Left lung (tissue), 10 donors: ENCODE data around the gene PLXDC2. TPM values are rescaled to one million over a fixed set of nuclear protein-coding genes. Genes with fewer than 3 reads are reported as not detected.

Experiments
- ATAC-seq: fragments of 200-7000 bp; cut with Tn5 transposase; one replicate; pipeline ENCODE4 v1.9.1; 2020; ENCODE audit warnings: moderate library complexity
- DNase-seq, 4 donors: peaks; one replicate each; pipeline ENCODE4 v3.0.0-alpha.2; 2013 to 2020
- H3K27ac ChIP-seq, 2 donors: fragments of 200-600 bp; sonication (generic) in 1 of 2; one replicate each; pipeline versions ENCODE4 v1.5.0 to v1.8.0; 2020 to 2021
- H3K27me3 ChIP-seq, 2 donors: fragments of 200-600 bp; sonication (generic) in 1 of 2; one replicate each; pipeline versions ENCODE4 v1.5.0 to v1.8.0; 2020 to 2021
- H3K36me3 ChIP-seq, 2 donors: fragments of 200-600 bp; sonication (generic) in 1 of 2; one replicate each; pipeline versions ENCODE4 v1.5.0 to v1.8.0; 2020 to 2021
- H3K4me1 ChIP-seq, 2 donors: fragments of 200-600 bp; one replicate each; pipeline ENCODE4 v1.8.0; 2021
- H3K4me3 ChIP-seq, 2 donors: fragments of 200-600 bp; sonication (generic) in 1 of 2; one replicate each; pipeline versions ENCODE4 v1.5.0 to v1.8.0; 2020 to 2021; ENCODE audit warnings: mild to moderate bottlenecking in 1 of 2
- H3K9me3 ChIP-seq, 2 donors: fragments of 200-600 bp; sonication (generic) in 1 of 2; one replicate each; pipeline versions ENCODE4 v1.5.0 to v1.8.0; 2020 to 2021
- intact Hi-C, 2 donors: fragments of 100-400 bp; cut with DNase I; formaldehyde crosslinking; loops; one replicate each; pipeline versions ENCODE4 v1.11.2 to v1.14.2; 2022
- polyA plus RNA-seq, 6 donors: library from polyadenylated mRNA; unstranded; fragments of 120-200 nt; gene quantifications; one replicate each; pipeline ENCODE4 v1.2.1, GENCODE V29; 2013; ENCODE audit not compliant: insufficient read length in 6 of 6
- total RNA-seq, 2 donors: library from RNA; stranded (reverse); fragmentation: NEBNext Ultra II Directional; extraction: Animal tissue kit (Norgen Biotek cat#: 25700); gene quantifications; one replicate each; pipeline ENCODE4 v1.2.1, GENCODE V29; 2021
- TF ChIP-seq, protein P1 (sequence below), 2 donors: fragments of 200-600 bp; sonication (generic) in 1 of 2; IDR thresholded peaks; one replicate each; pipeline versions ENCODE4 v1.5.0 to v1.8.0; 2021; ENCODE audit warnings: antibody characterized with exemption in 2 of 2
- donor health status: DM: no; HTN: yes; CAD: no.
- donor health status: DM: no; HTN: no; CAD: no.

The PLXDC2 gene
- total and polyA plus RNA-seq, 8 donors, result 85.3 to 127 (median 112) TPM

DNA sequence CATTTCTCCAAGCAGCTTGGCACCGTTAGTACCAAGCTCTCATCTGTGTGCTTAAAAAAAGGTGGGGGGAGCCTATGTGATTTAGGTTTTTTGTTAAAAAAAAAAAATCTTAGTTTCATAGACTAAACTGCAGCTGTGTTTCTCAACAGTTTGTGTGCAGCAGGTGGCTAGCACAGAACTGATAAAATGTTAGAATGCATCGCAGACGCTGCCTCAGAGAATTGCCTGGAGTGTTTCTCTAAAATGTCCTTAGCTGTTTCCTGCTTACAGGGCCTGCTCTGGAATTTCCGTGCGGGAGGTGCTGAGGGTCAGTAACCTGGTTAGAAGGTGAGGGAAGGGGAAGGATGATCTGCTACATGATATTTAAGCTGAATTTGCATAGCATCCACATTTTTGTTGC is 268.9 kb downstream of the PLXDC2 start:
- H3K27ac ChIP-seq, result no peak overlapping the region
- ATAC-seq, result no peak
- TF ChIP-seq, protein P1, sequence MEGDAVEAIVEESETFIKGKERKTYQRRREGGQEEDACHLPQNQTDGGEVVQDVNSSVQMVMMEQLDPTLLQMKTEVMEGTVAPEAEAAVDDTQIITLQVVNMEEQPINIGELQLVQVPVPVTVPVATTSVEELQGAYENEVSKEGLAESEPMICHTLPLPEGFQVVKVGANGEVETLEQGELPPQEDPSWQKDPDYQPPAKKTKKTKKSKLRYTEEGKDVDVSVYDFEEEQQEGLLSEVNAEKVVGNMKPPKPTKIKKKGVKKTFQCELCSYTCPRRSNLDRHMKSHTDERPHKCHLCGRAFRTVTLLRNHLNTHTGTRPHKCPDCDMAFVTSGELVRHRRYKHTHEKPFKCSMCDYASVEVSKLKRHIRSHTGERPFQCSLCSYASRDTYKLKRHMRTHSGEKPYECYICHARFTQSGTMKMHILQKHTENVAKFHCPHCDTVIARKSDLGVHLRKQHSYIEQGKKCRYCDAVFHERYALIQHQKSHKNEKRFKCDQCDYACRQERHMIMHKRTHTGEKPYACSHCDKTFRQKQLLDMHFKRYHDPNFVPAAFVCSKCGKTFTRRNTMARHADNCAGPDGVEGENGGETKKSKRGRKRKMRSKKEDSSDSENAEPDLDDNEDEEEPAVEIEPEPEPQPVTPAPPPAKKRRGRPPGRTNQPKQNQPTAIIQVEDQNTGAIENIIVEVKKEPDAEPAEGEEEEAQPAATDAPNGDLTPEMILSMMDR (IDR thresholded peaks at IDR 0.05), result no peak
- no peaks in the 10 kb centered on the region for H3K36me3 ChIP-seq
- H3K4me3 ChIP-seq, result no peak overlapping the region
- no peak for DNase-seq
- H3K27me3 ChIP-seq, result no peaks in the 10 kb centered on the region
- intact Hi-C loops, result no loop called here
- no peaks in the 10 kb centered on the region for H3K4me1 ChIP-seq
- H3K9me3 ChIP-seq, result no peaks in the 10 kb centered on the region

DNA sequence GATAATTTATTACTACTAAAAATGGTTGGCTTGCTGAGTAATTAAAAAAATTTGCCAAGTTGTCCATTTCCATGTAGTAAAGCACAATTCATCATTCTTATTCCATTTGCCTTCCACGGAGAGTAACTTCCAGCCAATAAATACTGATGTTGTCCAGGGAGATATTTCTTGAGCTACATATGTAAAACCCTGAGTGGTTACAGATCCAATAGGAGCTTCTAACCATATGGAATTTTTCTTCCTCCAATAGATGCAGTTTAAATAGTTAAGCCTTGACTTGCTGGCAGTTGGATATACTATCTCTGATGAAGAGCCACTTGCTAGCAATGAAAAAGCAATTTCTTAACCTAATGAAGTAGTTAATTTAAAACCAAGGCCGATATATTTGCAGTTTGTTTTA is 271.1 kb downstream of the PLXDC2 start:
- no peaks in the 10 kb centered on the region for H3K36me3 ChIP-seq
- no peaks in the 10 kb centered on the region for H3K9me3 ChIP-seq
- TF ChIP-seq, protein P1 (IDR thresholded peaks at IDR 0.05), result no peak
- no peak overlapping the region for H3K4me3 ChIP-seq
- H3K4me1 ChIP-seq, result no peaks in the 10 kb centered on the region
- no peak overlapping the region for H3K27ac ChIP-seq
- intact Hi-C loops, result no loop called here
- DNase-seq (no peak), ATAC-seq (no peak)
- H3K27me3 ChIP-seq, result no peaks in the 10 kb centered on the region

DNA sequence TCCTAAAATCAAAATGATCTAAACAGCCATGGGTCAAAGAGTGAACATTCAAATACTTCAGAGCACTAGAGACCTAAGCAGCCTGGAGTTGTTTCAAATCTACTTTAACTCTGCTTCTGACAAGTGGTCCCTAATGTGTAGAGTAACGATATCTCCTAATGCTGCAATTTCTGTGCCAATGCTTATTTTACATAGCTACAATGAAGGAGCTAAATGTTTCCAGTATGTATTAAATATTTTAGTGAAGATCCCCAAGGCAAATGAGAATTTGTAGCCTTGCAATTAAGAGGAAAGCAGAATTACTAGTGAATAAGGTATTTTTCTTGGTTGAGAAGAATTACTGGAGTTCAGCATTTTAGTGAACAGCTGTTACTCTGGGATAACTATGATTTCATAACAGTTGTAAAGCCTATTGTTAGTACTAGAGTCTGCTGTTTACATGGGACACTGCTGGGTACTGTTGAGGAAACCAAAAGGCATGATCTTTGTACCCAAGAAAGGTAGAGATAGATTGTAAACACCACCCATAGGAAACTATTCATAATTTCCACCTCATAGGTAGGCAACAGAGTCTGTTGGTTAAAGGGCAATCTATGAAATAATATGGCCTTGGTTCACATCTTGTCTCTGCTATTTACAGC is 271.9 kb downstream of the PLXDC2 start:
- Histone ChIP-seq H3K27me3 (no peaks in the 10 kb centered on the region), H3K4me3 (no peak overlapping the region), H3K4me1 (no peaks in the 10 kb centered on the region), H3K36me3 (no peaks in the 10 kb centered on the region), H3K27ac (no peak overlapping the region), H3K9me3 (no peaks in the 10 kb centered on the region)
- no peak for ATAC-seq
- no peak for DNase-seq
- TF ChIP-seq, protein P1 (IDR thresholded peaks at IDR 0.05), result no peak
- intact Hi-C loops, result no loop called here

DNA sequence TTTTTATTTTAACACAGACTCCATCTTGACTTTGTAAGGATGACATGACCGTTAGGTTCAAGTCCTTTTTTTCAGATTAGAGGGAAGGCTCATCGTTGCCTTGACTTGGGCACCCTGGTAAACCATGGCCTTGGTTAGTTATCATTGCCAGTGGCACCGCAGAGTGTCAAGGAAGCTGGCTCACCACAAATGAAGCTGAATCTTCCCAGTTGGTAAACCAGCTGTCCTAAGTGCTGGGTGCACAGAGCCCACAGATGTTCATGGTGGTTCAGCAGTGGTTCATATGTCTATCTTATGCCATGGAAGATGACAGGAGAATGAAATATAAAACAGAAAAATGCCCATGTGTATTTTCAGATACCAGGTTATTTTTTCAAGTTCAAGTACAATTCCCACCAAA is 273.6 kb downstream of the PLXDC2 start:
- Histone ChIP-seq H3K27me3 (no peaks in the 10 kb centered on the region), H3K9me3 (no peaks in the 10 kb centered on the region), H3K4me3 (no peak overlapping the region), H3K27ac (no peak overlapping the region), H3K4me1 (no peaks in the 10 kb centered on the region), H3K36me3 (no peaks in the 10 kb centered on the region)
- DNase-seq (no peak), ATAC-seq (no peak)
- TF ChIP-seq, protein P1 (IDR thresholded peaks at IDR 0.05), result no peak
- intact Hi-C loops, result no loop called here

DNA sequence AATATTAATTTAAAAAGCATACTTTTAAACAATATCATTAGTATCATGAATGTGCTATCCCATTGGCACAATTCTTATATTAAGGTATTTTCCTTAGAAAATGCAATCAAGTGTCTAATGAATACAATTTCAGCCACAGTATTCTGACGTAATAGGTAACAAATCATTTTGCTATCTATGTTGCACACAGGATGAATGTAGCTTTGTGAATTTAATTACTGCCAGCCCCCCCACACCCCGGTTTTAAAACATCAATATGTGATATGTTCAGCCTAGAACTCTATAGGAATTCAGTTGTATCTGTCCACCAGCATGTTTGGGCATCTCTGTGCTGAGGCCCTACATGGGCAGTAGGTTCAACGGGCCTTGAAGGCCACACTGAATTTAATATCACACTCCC is 274.6 kb downstream of the PLXDC2 start:
- no peaks in the 10 kb centered on the region for H3K27me3 ChIP-seq
- H3K36me3 ChIP-seq, result no peaks in the 10 kb centered on the region
- intact Hi-C loops, result no loop called here
- H3K4me1 ChIP-seq, result no peaks in the 10 kb centered on the region
- DNase-seq (no peak), ATAC-seq (no peak)
- H3K9me3 ChIP-seq, result no peaks in the 10 kb centered on the region
- H3K27ac ChIP-seq, result no peak overlapping the region
- TF ChIP-seq, protein P1 (IDR thresholded peaks at IDR 0.05), result no peak
- H3K4me3 ChIP-seq, result no peak overlapping the region
